IPS-18c (cell line): ENCODE results near the gene CTAG1A.
"Not testable (repeated sequence)": the region's sequence is repeated elsewhere in the genome, so short reads cannot be mapped to it uniquely, and the experiment has no call there.

Experiments
- H3K4me3 ChIP-seq: 2 replicates; pipeline ENCODE4 v1.7.0; 2013; ENCODE audit warnings: low read depth, mild to moderate bottlenecking, low read length, moderate library complexity; ENCODE audit not compliant: insufficient read depth
- H3K9me3 ChIP-seq: one replicate; pipeline ENCODE4 v1.6.1; 2013; ENCODE audit warnings: mild to moderate bottlenecking, low read length, moderate library complexity; ENCODE audit not compliant: control insufficient read depth, insufficient read depth

CTAG1A gene

GRCh38 chrX:154558896-154559295 lies 26.0 kb upstream of the CTAG1A start:
- not testable (repeated sequence) for H3K4me3 ChIP-seq, H3K9me3 ChIP-seq

GRCh38 chrX:154560326-154560725 lies 24.6 kb upstream of the CTAG1A start:
- H3K4me3 ChIP-seq, H3K9me3 ChIP-seq: not testable (repeated sequence)

- H3K4me3 ChIP-seq, H3K9me3 ChIP-seq: not testable (repeated sequence)
These were observed 22.6 kb upstream of the CTAG1A start for GRCh38 chrX:154562295-154562694.

- not testable (repeated sequence) for H3K9me3 ChIP-seq, H3K4me3 ChIP-seq
These were observed 14.6 kb upstream of the CTAG1A start for GRCh38 chrX:154570361-154570760.

GRCh38 chrX:154573061-154573460 lies 11.9 kb upstream of the CTAG1A start:
- not testable (repeated sequence) for H3K9me3 ChIP-seq, H3K4me3 ChIP-seq

- not testable (repeated sequence) for H3K9me3 ChIP-seq, H3K4me3 ChIP-seq
These were observed 9.9 kb upstream of the CTAG1A start for GRCh38 chrX:154575076-154575475.

GRCh38 chrX:154582994-154583393 lies 1.9 kb upstream of the CTAG1A start:
- H3K4me3 ChIP-seq, H3K9me3 ChIP-seq: not testable (repeated sequence)

- not testable (repeated sequence) for H3K9me3 ChIP-seq, H3K4me3 ChIP-seq
These were observed 5.5 kb downstream of the CTAG1A start for GRCh38 chrX:154590415-154590814.

- Histone ChIP-seq H3K9me3 (peaks cover 4% of the 10 kb centered on the region), H3K4me3 (no peak overlapping the region)
These were observed 7.6 kb downstream of the CTAG1A start for GRCh38 chrX:154592505-154592904.

- Histone ChIP-seq H3K9me3 (peaks cover 7% of the 10 kb centered on the region), H3K4me3 (no peak overlapping the region)
These were observed 8.3 kb downstream of the CTAG1A start for GRCh38 chrX:154593201-154593600.

GRCh38 chrX:154594491-154594890 lies 9.6 kb downstream of the CTAG1A start:
- no peak overlapping the region for H3K4me3 ChIP-seq
- H3K9me3 ChIP-seq = peaks cover 11% of the 10 kb centered on the region

GRCh38 chrX:154595559-154596249 lies 10.8 kb downstream of the CTAG1A start:
- Histone ChIP-seq H3K9me3 (peaks cover 11% of the 10 kb centered on the region), H3K4me3 (no peak overlapping the region; the same call in 1 of the 2 replicates)

- Histone ChIP-seq H3K9me3 (peaks cover 11% of the 10 kb centered on the region), H3K4me3 (no peak overlapping the region; the same call in 1 of the 2 replicates)
These were observed 11.5 kb downstream of the CTAG1A start for GRCh38 chrX:154596290-154596929.

- H3K9me3 ChIP-seq = peaks cover 12% of the 10 kb centered on the region
- no peak overlapping the region for H3K4me3 ChIP-seq
These were observed 12.3 kb downstream of the CTAG1A start for GRCh38 chrX:154597221-154597620.

GRCh38 chrX:154598656-154599055 lies 13.7 kb downstream of the CTAG1A start:
- H3K9me3 ChIP-seq = peaks cover 12% of the 10 kb centered on the region
- no peak overlapping the region for H3K4me3 ChIP-seq

GRCh38 chrX:154599531-154599930 lies 14.6 kb downstream of the CTAG1A start:
- H3K4me3 ChIP-seq = no peak overlapping the region; the same call in 1 of the 2 replicates
- H3K9me3 ChIP-seq = peaks cover 16% of the 10 kb centered on the region

- Histone ChIP-seq H3K4me3 (no peak overlapping the region), H3K9me3 (peaks cover 16% of the 10 kb centered on the region)
These were observed 15.9 kb downstream of the CTAG1A start for GRCh38 chrX:154600759-154601374.

GRCh38 chrX:154602226-154602625 lies 17.3 kb downstream of the CTAG1A start:
- H3K9me3 ChIP-seq = peaks cover 16% of the 10 kb centered on the region

More at GRCh38 chrX:154602226-154602625, 17.3 kb downstream of the CTAG1A start:
- no peak overlapping the region for H3K4me3 ChIP-seq
